ENCODE measurements around the gene STT3A.
"Not testable (repeated sequence)": the region's sequence is repeated elsewhere in the genome, so short reads cannot be mapped to it uniquely, and the experiment has no call there.

Gene STT3A

DNA sequence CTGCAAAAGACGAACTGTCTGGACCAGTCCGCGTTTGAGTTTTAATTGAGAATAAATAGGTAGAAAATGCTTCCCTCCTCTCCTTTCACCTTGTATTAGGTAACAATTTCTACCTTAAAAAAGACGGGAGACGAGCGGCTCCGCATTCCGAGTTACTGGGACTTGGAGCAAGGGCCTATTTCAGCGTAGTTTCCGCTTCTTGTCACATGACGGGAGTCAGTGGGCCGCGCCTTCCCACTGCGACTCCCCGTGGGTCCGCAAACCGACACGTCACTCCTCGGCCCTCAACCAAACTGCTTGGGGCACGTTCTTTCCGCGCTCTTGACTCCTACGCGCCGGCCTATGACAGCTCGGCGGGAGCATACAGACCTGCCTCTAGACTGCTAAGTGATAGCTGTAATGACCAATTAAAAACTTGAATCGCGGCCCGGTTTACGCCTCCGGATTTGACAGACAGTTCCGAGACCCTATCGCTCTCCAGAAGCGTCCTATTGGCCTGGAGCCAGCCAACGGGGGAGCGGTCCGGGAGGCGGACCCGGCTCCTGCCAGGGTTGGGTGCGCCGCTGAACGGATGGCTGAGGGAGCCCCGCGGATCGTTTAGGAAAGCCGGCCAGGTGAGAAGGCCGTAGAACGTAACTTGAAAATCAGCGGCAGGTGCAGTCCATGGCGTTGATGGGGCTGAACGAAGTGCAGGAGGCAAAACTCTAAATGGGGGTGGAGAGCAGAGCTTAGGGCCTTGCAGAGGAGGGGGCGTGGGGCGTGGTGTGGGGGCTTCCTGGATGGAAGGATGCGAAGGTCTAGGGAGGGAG is at the start of gene STT3A:
TSS of gene STT3A (plus strand) at position 548 of the 809 bp plus-strand sequence. CDS start 3,064 bp downstream, outside the sequence.
- peak; percentile 96 for DNase-seq (ENCODE audit: low read depth)

GRCh38 chr11:125550780-125551179 is 41.9 kb upstream of the STT3A start:
- no peak for DNase-seq (ENCODE audit: low read depth)

DNA sequence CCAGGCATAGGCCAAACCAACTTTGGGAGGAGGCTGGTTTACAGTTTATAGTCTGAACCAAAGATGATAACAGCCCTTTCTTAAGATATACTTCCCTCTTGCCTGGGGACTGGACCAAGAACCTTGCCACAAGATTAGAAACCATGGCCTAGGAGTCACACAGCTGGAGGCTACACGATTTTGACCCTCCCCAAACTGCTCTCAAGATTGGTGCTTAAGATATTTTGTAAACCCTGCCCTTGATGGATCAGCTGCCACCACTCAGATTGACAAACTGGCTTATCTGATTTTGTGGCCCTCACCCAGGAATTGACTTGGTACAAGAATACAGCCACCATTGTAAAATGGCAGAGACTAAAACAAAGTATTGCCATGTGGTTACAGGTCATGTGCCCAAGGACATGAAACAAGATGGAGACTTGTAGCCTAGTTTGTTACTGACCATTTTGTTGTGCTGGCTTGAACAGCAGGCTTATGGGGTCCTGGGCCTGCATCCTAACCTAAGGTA is 40.8 kb upstream of the STT3A start:
- DNase-seq (ENCODE audit: low read depth): no peak

GRCh38 chr11:125552927-125553326 is 39.7 kb upstream of the STT3A start:
- no peak for DNase-seq (ENCODE audit: low read depth)

DNA sequence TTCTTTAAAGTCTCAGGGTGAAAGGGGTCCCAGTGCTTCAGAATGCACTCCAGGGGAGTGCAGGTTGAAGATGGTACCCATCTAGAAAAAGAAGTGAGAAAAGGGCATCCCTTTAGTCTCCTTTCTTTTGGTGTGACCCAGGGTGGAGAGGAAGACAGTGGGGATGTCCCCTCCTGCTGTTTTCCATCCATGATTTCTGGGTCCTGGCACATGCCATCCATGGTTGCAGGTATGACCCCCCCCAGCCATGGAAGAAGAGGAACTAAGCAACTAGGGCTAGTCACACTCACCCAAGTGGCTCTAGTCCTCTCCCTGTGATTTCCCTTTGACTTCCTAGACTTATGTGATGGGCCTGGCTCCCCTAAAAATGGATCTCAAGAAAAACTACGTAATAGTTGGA is 39.3 kb upstream of the STT3A start:
- DNase-seq (ENCODE audit: low read depth): no peak

DNA sequence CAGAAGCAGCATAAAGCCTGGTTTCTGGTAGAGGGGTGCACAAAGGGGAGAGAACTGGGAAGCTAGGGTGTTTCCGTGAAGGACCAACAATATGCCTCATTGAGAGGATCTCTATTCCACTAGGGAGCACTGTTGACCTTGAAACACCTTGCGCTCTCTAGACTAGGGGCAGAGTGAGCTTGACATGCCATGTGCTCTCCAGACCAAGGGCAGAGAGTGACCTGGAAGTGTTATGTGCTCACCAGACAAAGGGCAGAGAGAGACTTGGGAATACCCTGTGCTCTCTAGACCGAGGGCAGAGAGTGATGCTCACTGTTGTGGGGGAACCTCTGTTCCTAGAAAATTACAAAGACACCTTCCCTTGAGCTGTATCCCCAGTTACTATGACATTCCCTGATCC is 38.6 kb upstream of the STT3A start:
- no peak for DNase-seq (ENCODE audit: low read depth)

DNA sequence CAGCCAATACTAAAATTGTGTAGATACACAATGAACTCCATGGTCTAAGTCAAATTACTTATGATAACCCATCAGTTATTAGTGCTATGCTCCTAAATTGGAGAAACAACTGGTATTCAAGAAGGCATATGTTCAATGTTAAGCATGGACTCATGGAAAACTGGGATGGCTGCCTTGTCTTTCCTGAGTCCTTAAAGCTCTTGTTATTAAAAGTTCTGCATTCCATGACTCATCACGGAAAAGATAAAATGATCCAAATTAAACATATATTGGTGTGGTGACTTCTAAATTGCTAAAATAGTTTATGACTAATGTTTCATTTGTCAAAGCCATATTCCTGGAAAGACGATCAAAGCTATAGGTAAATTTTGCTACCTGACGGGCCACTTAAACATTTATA is 32.8 kb upstream of the STT3A start:
- DNase-seq (ENCODE audit: low read depth): no peak

DNA sequence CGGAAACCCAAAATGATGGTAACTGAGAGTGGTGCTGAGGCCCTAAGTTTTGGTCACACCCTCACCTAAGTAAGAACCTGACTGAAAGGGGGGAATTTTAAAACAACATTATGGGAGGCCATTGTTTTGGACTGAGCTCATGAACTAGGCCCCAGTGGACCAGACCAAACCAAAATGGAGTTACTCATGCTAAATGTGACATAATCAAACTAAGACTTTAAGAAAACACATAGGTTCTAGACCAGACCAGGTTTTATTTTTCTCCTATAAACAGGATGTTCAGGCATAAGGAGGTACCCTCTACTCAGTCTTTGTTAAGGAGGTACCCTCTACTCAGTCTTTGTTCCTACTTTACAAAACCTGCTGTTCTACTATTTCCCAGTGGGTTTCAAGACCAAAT is 30.7 kb upstream of the STT3A start:
- DNase-seq (ENCODE audit: low read depth): no peak

GRCh38 chr11:125562430-125562829 is 30.2 kb upstream of the STT3A start:
- DNase-seq (ENCODE audit: low read depth): no peak

- DNase-seq (ENCODE audit: low read depth): no peak
Observed at GRCh38 chr11:125564357-125564756, 28.3 kb upstream of the STT3A start.

GRCh38 chr11:125566235-125566634 is 26.4 kb upstream of the STT3A start:
- DNase-seq (ENCODE audit: low read depth): no peak

DNA sequence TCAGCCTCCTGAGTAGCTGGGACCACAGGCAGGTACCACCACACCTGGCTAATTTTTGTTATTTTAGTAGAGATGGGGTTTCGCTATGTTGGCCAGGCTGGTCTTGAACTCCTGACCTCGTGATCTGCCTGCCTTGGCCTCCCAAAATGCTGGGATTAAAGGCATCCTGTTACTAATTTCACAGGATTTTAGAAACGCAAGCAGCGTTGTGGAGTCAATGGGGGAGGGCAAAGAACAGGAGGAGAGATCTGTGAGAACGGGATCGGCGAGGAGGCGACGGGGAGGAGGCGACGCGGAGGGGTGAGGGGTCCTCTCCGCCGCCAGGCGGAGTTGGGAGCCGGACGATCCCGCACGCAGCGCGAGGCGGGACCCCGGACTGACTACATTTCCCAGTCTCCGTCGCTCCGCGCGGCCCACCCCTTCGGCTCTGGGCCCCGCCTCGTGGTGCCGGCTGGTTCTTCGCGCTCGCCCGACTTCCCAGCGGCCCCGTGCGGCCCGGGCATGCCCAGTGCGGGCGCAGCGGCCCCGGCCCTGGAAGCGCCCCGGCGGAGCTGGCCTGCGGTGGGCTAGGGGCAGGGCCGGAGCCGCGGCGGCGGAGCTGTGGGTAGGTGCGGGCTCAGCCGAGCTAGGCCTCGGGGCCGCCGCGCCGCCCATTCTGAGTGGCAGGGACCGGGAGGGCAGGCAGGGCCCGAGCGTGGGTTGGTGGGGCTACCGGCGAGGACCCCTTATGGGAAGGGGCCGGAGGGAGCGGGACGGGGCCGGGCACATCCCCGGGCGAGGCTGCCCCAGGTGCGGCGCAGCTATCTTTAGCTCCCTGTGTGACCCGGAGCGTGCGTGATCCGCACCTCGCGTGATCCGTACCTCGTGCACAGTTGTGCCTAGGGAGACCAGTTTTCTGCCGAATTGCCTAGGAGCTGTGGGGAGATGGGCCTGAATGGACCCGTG is 23.4 kb upstream of the STT3A start, which contains the start of gene EI24:
TSS of gene EI24 (plus strand) at position 508 of the 945 bp plus-strand sequence. CDS start 3,051 bp downstream, outside the sequence.
- DNase-seq (ENCODE audit: low read depth): peak; percentile 84

DNA sequence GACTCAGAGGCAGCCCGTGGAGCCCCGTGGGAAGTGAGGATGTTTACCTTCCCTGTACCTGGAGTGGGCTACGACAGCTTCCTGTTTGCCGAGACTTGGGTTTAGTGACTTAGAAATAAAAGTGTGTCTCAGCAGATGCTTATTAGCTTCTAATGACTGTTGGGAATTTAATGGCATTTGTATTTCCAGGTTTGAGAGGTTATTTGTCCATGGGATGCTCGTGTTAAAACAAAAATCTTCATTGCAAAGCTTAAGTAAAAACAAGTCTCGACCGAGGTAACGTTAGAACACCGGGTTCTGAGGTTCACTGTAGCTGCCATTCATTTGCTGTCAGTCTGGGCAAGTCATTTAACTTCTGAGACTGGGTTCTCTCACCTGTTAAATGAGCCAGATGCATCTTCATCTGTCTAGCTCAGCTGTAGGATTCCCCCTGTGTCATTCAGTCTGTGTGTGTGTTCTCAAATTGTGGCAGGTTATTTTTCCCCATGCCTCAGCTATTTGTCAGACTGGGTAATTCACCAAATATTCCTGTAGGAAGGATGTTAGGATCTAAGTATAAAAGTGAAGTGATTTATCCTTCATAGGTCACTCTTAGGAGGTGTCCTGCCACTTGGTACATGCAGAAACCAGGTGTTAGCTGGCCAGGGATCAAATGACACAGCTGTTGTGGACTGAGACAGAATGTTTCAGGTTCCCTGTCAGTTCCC is 22.6 kb upstream of the STT3A start:
- DNase-seq (ENCODE audit: low read depth): no peak

DNA sequence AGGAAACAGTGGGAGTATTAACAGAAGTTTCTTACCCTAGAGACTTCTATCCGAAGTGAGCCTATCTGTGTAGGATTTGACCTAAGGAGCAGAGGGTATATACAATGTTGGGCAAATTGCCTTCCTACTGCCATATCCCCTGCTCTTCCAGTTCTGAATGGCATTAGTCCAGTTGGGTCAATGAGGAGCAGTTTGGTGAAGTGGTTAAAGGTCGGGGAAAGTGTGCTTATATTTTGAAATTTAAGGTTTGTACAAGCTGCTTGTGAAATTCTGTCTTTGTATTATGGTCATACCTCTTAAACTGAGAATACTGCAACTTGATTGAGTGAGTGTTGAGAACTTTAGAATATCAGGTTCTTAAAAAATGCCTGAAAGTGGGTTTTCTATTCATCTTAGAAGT is 21.7 kb upstream of the STT3A start:
- no peak for DNase-seq (ENCODE audit: low read depth)

GRCh38 chr11:125572916-125573315 is 19.7 kb upstream of the STT3A start:
- DNase-seq (ENCODE audit: low read depth): no peak

DNA sequence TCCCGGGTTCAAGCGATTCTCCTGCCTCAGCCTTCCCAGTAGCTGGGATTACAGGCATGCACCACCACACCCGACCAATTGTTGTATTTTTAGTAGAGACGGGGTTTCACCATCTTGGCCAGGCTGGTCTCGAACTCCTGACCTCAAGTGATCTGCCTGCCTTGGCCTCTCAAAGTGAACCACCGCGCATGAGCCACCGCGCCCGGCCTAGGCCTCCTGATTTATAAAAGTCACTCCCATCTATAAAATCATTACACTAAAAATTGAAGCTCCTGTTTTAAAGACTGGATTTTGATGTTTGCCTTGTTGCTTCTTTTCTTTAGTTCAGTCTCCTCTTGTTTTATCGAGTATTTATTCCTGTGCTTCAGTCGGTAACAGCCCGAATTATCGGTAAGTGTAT is 15.5 kb upstream of the STT3A start:
- not testable (repeated sequence) for DNase-seq (ENCODE audit: low read depth)

- DNase-seq (ENCODE audit: low read depth): no peak
Observed at GRCh38 chr11:125578783-125579182, 13.9 kb upstream of the STT3A start.

DNA sequence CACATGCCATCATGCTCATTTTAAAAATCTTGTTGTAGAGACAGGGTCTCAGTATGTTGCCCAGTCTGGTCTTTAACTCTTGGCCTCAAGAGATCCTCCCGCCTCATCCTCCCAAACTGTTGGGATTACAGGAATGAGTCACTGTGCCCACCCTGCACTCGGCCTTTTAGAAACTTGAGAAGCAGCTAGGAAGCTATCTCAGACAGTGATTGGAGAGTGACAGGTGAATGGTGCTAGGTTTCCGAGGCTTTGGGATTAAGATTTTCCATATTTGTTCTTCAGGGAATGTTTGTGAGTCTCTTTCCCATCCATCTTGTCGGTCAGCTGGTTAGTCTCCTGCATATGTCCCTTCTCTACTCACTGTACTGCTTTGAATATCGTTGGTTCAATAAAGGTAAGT is 12.8 kb upstream of the STT3A start:
- no peak for DNase-seq (ENCODE audit: low read depth)

- DNase-seq (ENCODE audit: low read depth): no peak
Observed at GRCh38 chr11:125583496-125583895, 9.2 kb upstream of the STT3A start.

DNA sequence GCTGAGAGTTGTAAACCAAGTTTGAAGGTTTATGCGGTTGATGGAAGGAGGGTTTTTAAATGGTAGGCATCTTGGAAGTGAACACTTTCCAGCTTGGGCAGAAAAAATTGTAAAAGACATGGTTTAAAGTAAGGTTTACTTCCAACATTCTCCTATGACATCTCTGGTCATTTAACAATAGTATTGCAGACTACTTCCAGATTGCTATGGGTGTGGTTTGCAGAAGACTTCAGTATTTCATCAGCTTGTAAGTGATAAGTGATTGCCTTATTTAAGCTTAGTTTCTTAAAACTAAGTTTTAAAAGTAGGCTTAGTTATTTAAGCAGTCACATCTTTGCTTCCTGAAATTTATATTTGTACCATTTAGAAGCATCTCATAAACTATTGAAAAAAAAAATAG is 7.2 kb upstream of the STT3A start:
- no peak for DNase-seq (ENCODE audit: low read depth)

- DNase-seq (ENCODE audit: low read depth): no peak
Observed at GRCh38 chr11:125586623-125587022, 6.0 kb upstream of the STT3A start.

- DNase-seq (ENCODE audit: low read depth): no peak
Observed at GRCh38 chr11:125587480-125587879, 5.2 kb upstream of the STT3A start.

Measured in stimulated activated CD8-positive, alpha-beta memory T cell treated with anti-CD3 and anti-CD28 coated beads, Interleukin-12 subunit alpha, Interleukin-12 subunit beta, amount 100 ng/mL, for 4 hours (primary cell).